CD14-positive monocyte (primary cell): ENCODE results near the gene CDHR2. TPM values are rescaled to one million over a fixed set of nuclear protein-coding genes. Genes with fewer than 3 reads are reported as not detected.

ENCODE experiments used
- DNase-seq, 3 donors: peaks; one replicate each; pipeline ENCODE4 v3.0.0-alpha.2; 2011 to 2022
- H2AFZ ChIP-seq: 2 replicates; pipeline ENCODE4 v1.6.0; 2012; ENCODE audit warnings: mild to moderate bottlenecking, low read depth, low read length, inconsistent platforms; ENCODE audit not compliant: insufficient read depth, poor library complexity, severe bottlenecking
- H3K27ac ChIP-seq, 2 donors: 1 replicate in 1 of 2; 2 replicates in 1 of 2; pipeline ENCODE4 v1.5.1; 2012 to 2013; ENCODE audit warnings: low read length in 2 of 2, control low read depth in 1 of 2, inconsistent platforms in 1 of 2, low read depth in 1 of 2, mild to moderate bottlenecking in 1 of 2
- H3K27me3 ChIP-seq, 2 donors: one replicate each; pipeline versions ENCODE4 v1.6.0 to v1.6.1; 2011 to 2013; ENCODE audit warnings: low read length in 2 of 2; ENCODE audit not compliant: control insufficient read depth in 2 of 2, insufficient read depth in 2 of 2
- H3K36me3 ChIP-seq, 2 donors: replicated peaks in 1 of 2; 1 replicate in 1 of 2; 2 replicates in 1 of 2; pipeline versions ENCODE4 v1.5.1 to v1.6.1; 2012 to 2013; ENCODE audit warnings: low read length in 2 of 2, control low read depth in 1 of 2, inconsistent platforms in 1 of 2, mild to moderate bottlenecking in 1 of 2; ENCODE audit not compliant: insufficient read depth in 2 of 2, control insufficient read depth in 1 of 2
- H3K4me1 ChIP-seq, 2 donors: 1 replicate in 1 of 2; 2 replicates in 1 of 2; pipeline versions ENCODE4 v1.5.1 to v1.6.1; 2012 to 2013; ENCODE audit warnings: low read length in 2 of 2, control low read depth in 1 of 2, inconsistent platforms in 1 of 2, mild to moderate bottlenecking in 1 of 2, moderate library complexity in 1 of 2; ENCODE audit not compliant: insufficient read depth in 2 of 2, control insufficient read depth in 1 of 2
- H3K4me2 ChIP-seq: replicated peaks from 2 replicates; pipeline ENCODE3; 2012; ENCODE audit warnings: low read length, moderate library complexity, mild to moderate bottlenecking; ENCODE audit not compliant: poor library complexity, severe bottlenecking; ENCODE audit errors: extremely low read depth
- H3K4me3 ChIP-seq, 3 experiments: fragments of 200-600 bp in 1 of 3; sonication (generic) in 1 of 3; replicated peaks in 1 of 3; 1 replicate in 2 of 3; 2 replicates in 1 of 3; pipeline ENCODE4 v1.5.1; 2011 to 2013; ENCODE audit warnings: low read length in 3 of 3, mild to moderate bottlenecking in 3 of 3, control low read depth in 2 of 3, low read depth in 2 of 3, inconsistent platforms in 1 of 3, moderate library complexity in 1 of 3
- H3K79me2 ChIP-seq: 2 replicates; pipeline ENCODE4 v1.6.0; 2012; ENCODE audit warnings: mild to moderate bottlenecking, control low read depth, inconsistent platforms, low read length, moderate library complexity; ENCODE audit not compliant: insufficient read depth
- H3K9ac ChIP-seq: 2 replicates; pipeline ENCODE4 v1.6.0; 2017; ENCODE audit warnings: low read length, mild to moderate bottlenecking; ENCODE audit not compliant: insufficient read depth, poor library complexity, severe bottlenecking
- H3K9me3 ChIP-seq, 2 donors: replicated peaks in 1 of 2; 1 replicate in 1 of 2; 2 replicates in 1 of 2; pipeline versions ENCODE4 v1.5.1 to v1.6.1; 2012 to 2013; ENCODE audit warnings: low read length in 2 of 2, control low read depth in 1 of 2; ENCODE audit not compliant: control insufficient read depth in 1 of 2, insufficient read depth in 1 of 2
- H4K20me1 ChIP-seq: 2 replicates; pipeline ENCODE4 v1.6.0; 2012; ENCODE audit warnings: mild to moderate bottlenecking, low read length, control low read depth, moderate library complexity; ENCODE audit not compliant: insufficient read depth
- H3K27ac Mint-ChIP-seq, 7 donors: one replicate each; pipeline ENCODE4 v1.8.0; 2020; ENCODE audit warnings: mild to moderate bottlenecking in 7 of 7, mixed read lengths in 7 of 7, moderate library complexity in 6 of 7, inconsistent platforms in 2 of 7
- H3K27me3 Mint-ChIP-seq, 3 donors: one replicate each; pipeline ENCODE4 v1.8.0; 2021 to 2022; ENCODE audit warnings: low read depth in 3 of 3, mild to moderate bottlenecking in 3 of 3, mixed read lengths in 3 of 3, moderate library complexity in 3 of 3, inconsistent platforms in 1 of 3
- H3K36me3 Mint-ChIP-seq, 2 donors: one replicate each; pipeline ENCODE4 v1.8.0; 2020; ENCODE audit warnings: mixed read lengths in 2 of 2, inconsistent platforms in 1 of 2, mild to moderate bottlenecking in 1 of 2
- H3K4me1 Mint-ChIP-seq: one replicate; pipeline ENCODE4 v1.8.0; 2020; ENCODE audit warnings: mild to moderate bottlenecking, mixed read lengths
- H3K4me3 Mint-ChIP-seq, 2 donors: one replicate each; pipeline ENCODE4 v1.8.0; 2020; ENCODE audit warnings: mild to moderate bottlenecking in 2 of 2, mixed read lengths in 2 of 2, moderate library complexity in 1 of 2
- H3K9me3 Mint-ChIP-seq, 7 donors: one replicate each; pipeline ENCODE4 v1.8.0; 2020 to 2022; ENCODE audit warnings: mixed read lengths in 7 of 7, mild to moderate bottlenecking in 6 of 7, moderate library complexity in 6 of 7, inconsistent platforms in 2 of 7
- CTCF ChIP-seq: fragments of 200-600 bp; IDR thresholded peaks from one replicate; pipeline ENCODE4 v1.8.0; 2022; ENCODE audit warnings: antibody characterized with exemption, mild to moderate bottlenecking
- WGBS: methylation state at CpG from one replicate; pipeline ENCODE4 v1.1.5; 2013; ENCODE audit warnings: missing lambda C conversion rate; ENCODE audit not compliant: insufficient coverage; 5-methylcytosine and 5-hydroxymethylcytosine counted together
- intact Hi-C, 2 donors: fragments of 100-400 bp; cut with micrococcal nuclease; formaldehyde crosslinking; loops; one replicate each; pipeline versions ENCODE4 v1.15.0 to v1.15.1; 2023
- polyA plus RNA-seq, 3 donors: library from polyadenylated mRNA; depleted of rRNA in 1 of 3; unstranded in 2 of 3; stranded (reverse) in 1 of 3; fragments of 300-500 nt in 2 of 3; fragments of >200 nt in 1 of 3; fragmentation: Illumina TruSeq in 2 of 3; gene quantifications; 1 replicate in 2 of 3; 2 replicates in 1 of 3; pipeline ENCODE4 v1.2.3, GENCODE V29; 2012 to 2021

Gene CDHR2
- polyA plus RNA-seq, 3 donors: 0.12 TPM; not detected in 2

GRCh38 chr5:176606032-176606431, 56.9 kb downstream of the CDHR2 start:
- Histone ChIP-seq H4K20me1 (no peaks in the 10 kb centered on the region), H3K4me1 (peaks cover 6% of the 10 kb centered on the region in 2 donors), H3K27ac (no peak overlapping the region), H2AFZ (no peak overlapping the region), H3K9me3 (no peaks in the 10 kb centered on the region), H3K79me2 (no peaks in the 10 kb centered on the region), H3K4me2 (no peak overlapping the region), H3K9ac (no peak overlapping the region), H3K27me3 (peaks cover 15 to 40% of the 10 kb centered on the region in 2 donors), H3K36me3 (no peaks in the 10 kb centered on the region), H3K4me3 (no peak overlapping the region)
- Mint-ChIP-seq H3K9me3 (peaks cover 0 to 12% (median 6%) of the 10 kb centered on the region in 7 donors), H3K4me1 (peaks cover 10% of the 10 kb centered on the region), H3K27ac (no peak overlapping the region), H3K27me3 (peaks cover 34 to 53% (median 35%) of the 10 kb centered on the region in 3 donors), H3K4me3 (no peak overlapping the region), H3K36me3 (peaks cover 3 to 7% of the 10 kb centered on the region in 2 donors)
- DNase-seq: no peak
- intact Hi-C loops: no loop called here
- no peak for TF ChIP-seq CTCF
- no CpG with 5 or more reads among the region's 3 CpGs for WGBS

- H4K20me1 ChIP-seq: no peaks in the 10 kb centered on the region
- peaks cover 15 to 48% of the 10 kb centered on the region in 2 donors for H3K27me3 ChIP-seq
- H3K36me3 ChIP-seq: no peaks in the 10 kb centered on the region
- Mint-ChIP-seq H3K27ac (no peak overlapping the region), H3K4me3 (no peak overlapping the region), H3K9me3 (peaks cover 0 to 15% (median 6%) of the 10 kb centered on the region in 7 donors), H3K36me3 (peaks cover 3 to 7% of the 10 kb centered on the region in 2 donors), H3K27me3 (peaks cover 37 to 55% (median 38%) of the 10 kb centered on the region in 3 donors), H3K4me1 (peaks cover 10% of the 10 kb centered on the region)
- no CpG with 5 or more reads among the region's 3 CpGs for WGBS
- H3K4me1 ChIP-seq: peaks cover 6% of the 10 kb centered on the region in 2 donors
- DNase-seq: no peak
- H3K4me2 ChIP-seq: no peak overlapping the region
- no peaks in the 10 kb centered on the region for H3K9me3 ChIP-seq
- intact Hi-C loops: no loop called here
- H3K79me2 ChIP-seq: no peaks in the 10 kb centered on the region
- H3K27ac ChIP-seq: no peak overlapping the region
- no peak for TF ChIP-seq CTCF
- H3K4me3 ChIP-seq: no peak overlapping the region
- no peak overlapping the region for H2AFZ ChIP-seq
- H3K9ac ChIP-seq: no peak overlapping the region
These were observed 57.7 kb downstream of the CDHR2 start for GRCh38 chr5:176606875-176607274.
